Loucy (cell line): ENCODE results near the gene FAM241B.

Experiments used
- EZH2phosphoT487 ChIP-seq: fragments of 200-600 bp; IDR thresholded peaks from 2 replicates; pipeline ENCODE4 v1.6.1; 2018; ENCODE audit warnings: antibody characterized with exemption, mild to moderate bottlenecking, moderate library complexity, borderline replicate concordance
- TF ChIP-seq, protein P1 (sequence below): fragments of 200-600 bp; sonication (generic); conservative IDR thresholded peaks from 2 replicates; pipeline ENCODE4 v1.5.1; 2014; ENCODE audit warnings: mild to moderate bottlenecking, antibody characterized with exemption, low read length

DNA sequence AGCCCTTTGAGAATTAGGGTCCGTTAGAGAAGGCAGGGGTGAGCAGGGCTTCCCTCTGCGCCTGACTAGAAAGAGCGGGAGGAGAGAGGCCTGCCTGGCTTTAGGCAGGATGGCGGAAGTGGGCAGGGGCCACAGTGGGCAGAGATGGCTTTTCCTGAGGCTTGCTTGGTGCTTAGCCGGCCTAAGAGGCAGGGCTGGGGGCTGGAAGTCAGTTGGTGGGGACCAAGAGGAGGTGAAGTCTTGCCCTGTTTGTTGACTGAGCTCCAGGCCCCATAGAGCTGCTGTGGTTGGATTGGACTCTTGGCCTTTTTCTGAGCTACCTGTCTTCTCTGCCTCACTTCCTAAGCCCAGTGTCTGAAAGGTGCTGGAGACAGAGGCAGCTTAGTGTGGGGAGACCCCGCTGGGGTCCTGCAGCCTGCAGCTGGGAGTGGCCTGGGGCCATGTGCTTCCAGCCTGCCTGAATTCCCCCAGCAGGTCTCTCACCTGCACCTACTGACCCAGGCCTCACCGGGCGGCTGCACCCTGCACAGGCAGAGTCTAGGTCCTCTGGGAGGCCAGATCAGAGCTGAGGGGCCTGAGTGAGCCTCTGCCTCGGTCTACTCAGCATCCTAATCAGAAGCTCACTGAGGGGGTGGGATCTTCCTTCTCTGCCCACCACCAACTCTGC lies 4.8 kb downstream of the FAM241B start:
- no peak for TF ChIP-seq EZH2phosphoT487
- TF ChIP-seq, protein P1, sequence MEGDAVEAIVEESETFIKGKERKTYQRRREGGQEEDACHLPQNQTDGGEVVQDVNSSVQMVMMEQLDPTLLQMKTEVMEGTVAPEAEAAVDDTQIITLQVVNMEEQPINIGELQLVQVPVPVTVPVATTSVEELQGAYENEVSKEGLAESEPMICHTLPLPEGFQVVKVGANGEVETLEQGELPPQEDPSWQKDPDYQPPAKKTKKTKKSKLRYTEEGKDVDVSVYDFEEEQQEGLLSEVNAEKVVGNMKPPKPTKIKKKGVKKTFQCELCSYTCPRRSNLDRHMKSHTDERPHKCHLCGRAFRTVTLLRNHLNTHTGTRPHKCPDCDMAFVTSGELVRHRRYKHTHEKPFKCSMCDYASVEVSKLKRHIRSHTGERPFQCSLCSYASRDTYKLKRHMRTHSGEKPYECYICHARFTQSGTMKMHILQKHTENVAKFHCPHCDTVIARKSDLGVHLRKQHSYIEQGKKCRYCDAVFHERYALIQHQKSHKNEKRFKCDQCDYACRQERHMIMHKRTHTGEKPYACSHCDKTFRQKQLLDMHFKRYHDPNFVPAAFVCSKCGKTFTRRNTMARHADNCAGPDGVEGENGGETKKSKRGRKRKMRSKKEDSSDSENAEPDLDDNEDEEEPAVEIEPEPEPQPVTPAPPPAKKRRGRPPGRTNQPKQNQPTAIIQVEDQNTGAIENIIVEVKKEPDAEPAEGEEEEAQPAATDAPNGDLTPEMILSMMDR, result no peak
